GM19035 (cell line): Measurements from ENCODE around the gene SDK2.
A peak's percentile ranks its signal among the peaks of the same experiment; 100 is the strongest.

ENCODE experiments used
- ATAC-seq: cut with Tn5 transposase; IDR thresholded peaks from one replicate; pipeline ENCODE4 v1.9.1; 2021; ENCODE audit not compliant: unreplicated experiment

Gene SDK2

GRCh38 chr17:73292031-73292531, 352.2 kb downstream of the SDK2 start:
- ATAC-seq = no peak

GRCh38 chr17:73291260-73291801, 352.9 kb downstream of the SDK2 start:
- peak; percentile 89 for ATAC-seq

- ATAC-seq = peak; percentile 38
These were observed 353.6 kb downstream of the SDK2 start for GRCh38 chr17:73290399-73291259.

- ATAC-seq = no peak
These were observed 354.5 kb downstream of the SDK2 start for GRCh38 chr17:73289549-73290254.

DNA sequence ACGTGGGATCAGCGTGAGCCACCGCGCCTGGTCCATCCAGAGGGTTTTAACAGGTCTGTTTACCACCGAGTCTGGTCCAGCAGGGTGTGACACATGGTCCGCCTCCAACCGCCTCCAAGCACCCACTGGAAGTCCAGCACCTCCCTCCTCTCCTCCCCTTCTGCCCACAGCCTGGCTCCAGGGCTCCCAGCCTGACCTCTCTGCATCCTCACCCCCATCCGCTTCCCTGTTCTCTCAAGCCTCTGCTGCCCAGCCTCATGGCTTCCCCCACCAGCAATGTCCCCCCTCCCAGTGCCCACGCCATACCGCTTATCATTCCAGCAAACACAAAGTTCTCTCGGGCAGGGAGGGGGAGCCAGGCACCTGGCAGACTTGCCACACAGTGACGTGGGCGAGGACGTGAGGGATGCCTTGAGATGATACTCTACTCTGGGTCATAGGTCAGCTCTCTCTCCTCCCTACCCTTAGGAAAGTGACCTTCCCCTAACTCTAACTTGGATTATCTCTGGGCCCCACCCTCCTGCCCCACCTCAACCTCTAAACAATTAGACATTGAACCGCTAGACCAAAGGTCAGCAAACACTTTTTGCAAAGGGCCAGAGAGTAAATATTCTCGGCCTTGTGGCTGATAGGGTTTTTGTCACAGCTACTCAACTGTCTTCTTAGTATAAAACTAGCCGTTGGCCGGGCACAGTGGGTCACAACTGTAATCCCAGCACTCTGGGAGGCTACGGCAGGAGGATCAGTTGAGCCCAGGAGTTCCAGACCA, 355.5 kb downstream of the SDK2 start:
- no peak for ATAC-seq

DNA sequence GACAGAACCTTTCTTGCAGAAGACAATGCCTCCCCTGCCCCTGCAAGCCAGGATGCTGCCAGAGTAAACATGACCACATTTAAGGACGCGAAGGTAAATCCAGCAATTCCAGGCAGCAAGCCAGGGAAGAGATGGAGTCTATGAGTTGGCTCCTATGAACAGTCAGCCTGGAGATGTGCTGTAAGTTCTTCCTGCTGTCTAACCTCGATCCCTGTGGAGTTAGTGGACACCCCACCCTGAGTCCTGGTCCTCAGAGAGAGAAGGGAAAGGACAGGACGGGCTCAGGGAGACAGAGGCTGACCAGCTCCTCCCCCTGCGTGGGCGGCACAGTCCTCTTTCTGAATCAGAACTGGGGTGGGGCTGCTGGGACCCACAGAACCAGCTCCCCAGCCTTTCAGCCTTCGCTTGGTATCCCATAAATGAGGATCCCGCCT, 357.4 kb downstream of the SDK2 start:
- no peak for ATAC-seq

- no peak for ATAC-seq
These were observed 358.1 kb downstream of the SDK2 start for GRCh38 chr17:73285916-73286862.

DNA sequence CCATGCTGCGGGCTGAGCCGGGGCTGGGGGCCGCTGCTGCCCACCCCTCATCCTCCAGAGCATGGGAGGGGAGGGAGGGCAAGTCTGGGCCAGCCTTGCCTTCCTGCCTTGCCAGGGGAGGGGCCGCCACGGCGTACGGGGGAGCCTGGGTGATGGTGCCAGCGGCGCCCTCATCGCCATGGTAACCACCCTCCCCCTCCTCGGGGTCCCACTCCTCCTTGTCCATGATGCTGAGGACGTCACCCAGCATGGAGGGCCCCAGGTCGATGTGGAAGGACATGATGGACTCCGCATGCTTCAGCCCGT, 358.7 kb downstream of the SDK2 start:
- no peak for ATAC-seq

- no peak for ATAC-seq
These were observed 359.2 kb downstream of the SDK2 start for GRCh38 chr17:73284906-73285602.
